Suppressor macrophage treated with lipopolysaccharide for 4 hours (primary cell): ENCODE measurements around the gene SLC37A3.
"Not testable (repeated sequence)": the region's sequence is repeated elsewhere in the genome, so short reads cannot be mapped to it uniquely, and the experiment has no call there.

ENCODE experiments used
- DNase-seq: peaks from one replicate; pipeline ENCODE4 v3.0.0-alpha.2; 2020

The SLC37A3 gene, protein sequence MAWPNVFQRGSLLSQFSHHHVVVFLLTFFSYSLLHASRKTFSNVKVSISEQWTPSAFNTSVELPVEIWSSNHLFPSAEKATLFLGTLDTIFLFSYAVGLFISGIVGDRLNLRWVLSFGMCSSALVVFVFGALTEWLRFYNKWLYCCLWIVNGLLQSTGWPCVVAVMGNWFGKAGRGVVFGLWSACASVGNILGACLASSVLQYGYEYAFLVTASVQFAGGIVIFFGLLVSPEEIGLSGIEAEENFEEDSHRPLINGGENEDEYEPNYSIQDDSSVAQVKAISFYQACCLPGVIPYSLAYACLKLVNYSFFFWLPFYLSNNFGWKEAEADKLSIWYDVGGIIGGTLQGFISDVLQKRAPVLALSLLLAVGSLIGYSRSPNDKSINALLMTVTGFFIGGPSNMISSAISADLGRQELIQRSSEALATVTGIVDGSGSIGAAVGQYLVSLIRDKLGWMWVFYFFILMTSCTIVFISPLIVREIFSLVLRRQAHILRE

DNA sequence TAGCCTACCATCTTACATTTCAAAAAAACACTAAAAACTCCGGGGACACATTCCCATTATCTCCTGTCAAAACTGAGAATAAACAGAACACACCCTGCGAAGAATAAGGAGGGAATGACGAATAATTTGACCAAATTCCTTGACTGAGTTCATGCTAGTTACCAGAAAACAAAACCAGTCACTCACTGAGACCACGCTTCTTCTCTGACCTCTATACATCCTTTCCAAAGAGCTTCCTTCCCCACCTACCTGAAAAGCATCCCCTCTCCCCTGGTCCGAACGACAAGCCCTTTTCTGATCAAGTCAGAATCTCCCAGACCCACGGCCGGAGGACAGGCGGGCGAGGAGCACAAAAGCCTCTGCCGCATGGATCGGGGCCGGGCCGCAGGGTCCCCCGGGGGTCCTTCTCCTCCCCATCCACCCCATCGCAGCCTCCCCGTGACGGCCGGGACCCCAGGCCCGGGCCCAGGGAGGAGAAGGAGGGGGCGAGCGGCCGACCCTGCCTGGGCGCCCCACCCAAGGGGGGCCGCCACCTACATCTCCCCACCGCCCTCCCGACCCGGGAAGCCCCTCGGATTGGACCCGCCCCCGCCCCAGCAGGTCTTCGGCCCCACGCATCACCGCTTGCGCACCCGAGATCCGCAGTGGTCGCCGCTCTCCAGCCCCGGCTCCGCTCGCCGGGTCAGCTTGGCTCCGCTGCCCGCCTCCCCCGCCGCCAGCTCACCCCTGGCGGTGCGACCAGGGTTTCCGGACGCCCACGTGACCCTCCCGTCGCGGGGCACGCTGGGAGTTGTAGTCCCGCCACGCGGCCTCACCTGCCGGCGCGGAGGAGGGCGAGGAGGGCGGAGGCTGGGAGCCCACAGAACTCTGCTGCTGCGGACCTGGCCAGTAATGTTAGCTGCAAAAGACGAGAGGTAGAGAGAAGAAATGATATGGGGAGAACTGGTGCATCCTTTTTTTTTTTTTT, at the start of gene SLC37A3:
TSS of gene SLC37A3 (minus strand) at position 747 of the 967 bp plus-strand sequence. CDS start 16,004 bp downstream, outside the sequence.
- peak; percentile 80 for DNase-seq

DNA sequence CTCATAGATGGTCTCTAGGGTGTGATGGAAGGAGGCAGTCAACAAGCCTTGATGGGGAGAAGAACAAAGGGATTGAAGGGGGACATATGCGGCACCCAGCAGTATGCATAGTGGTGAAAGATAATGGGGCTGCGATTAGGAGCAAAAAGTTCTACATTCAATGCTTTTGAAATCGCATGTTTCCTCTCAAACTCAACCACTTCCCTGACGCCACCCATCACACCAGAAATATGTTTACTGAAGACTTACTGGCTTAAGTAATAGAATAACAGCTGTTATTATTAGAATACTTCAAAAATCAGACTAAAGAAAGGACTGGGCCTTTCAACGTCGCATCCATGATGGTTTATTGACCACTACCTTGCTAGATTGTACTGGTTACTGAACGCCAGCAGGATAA, 49.5 kb upstream of the SLC37A3 start:
- no peak for DNase-seq

GRCh38 chr7:140446467-140446866, 48.1 kb upstream of the SLC37A3 start:
- no peak for DNase-seq

- no peak for DNase-seq
These were observed 43.2 kb upstream of the SLC37A3 start for GRCh38 chr7:140441519-140441918.

DNA sequence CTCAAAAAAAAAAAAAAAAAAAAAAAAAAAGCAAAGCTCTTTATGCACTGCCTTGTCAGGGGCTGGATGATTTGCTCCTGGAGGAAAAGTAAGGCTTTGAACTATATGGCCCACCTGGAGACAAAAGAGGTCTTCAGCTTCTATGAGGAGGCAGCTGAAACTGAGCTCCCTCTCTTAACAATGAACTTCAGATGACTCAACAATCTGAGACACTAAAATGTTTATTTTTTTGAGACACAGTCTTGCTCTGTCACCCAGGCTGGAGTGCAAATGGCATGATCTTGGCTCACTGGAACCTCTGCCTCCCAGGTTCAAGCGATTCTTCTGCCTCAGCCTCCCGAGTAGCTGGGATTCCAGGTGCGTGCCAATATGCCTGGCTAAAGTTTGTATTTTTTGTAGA, 42.3 kb upstream of the SLC37A3 start:
- DNase-seq: no peak

DNA sequence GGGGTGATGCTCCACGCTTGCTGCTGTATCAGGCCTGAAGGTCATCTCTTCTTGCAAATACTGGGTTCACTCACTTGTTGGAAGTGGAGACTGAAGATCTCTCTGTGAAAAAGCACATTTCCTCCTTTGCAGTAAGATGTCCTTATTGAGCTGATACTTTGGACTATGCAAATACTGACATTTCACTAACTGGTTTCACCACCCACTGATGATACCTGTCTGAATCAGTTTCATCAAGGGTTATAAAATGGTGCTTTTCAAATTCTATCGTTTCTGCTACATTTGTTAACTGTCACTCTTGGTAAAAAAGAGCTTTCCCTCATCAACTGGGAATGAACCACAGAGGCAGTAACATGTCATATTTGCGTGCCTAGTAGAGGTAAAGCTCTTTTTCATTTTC, 41.0 kb upstream of the SLC37A3 start:
- DNase-seq: no peak

DNA sequence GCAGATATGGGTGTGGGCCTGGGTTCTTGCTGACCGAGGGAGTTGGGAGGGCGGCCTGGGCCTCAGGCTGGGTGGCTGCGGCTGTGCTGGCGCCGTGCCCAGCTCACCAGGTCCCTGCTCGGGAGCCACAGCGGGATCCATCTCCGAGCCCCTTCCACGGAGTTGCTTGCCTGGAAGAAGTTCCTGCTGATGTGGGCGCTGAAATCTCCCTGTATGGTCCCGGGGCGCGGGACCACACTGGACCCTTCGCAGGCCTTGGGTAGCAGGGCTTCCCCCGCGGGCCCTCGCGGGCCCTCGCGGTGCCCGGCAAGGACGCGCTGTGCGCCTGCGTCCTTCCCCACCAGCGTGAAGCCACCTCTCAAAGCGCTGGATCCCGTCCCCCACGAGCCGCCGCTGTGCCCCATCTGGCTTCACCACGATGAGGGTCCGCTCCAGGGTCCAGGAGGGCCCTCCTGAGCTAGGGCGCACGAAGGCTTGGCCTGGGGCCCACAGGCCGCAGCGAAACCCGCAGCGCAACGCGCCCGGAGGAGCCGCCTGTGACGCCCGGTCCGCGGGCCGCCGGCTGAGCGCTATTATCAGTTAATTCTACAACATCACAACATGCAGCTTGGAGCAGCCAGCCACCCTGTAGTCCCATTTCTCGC, 37.0 kb upstream of the SLC37A3 start:
- no peak for DNase-seq

DNA sequence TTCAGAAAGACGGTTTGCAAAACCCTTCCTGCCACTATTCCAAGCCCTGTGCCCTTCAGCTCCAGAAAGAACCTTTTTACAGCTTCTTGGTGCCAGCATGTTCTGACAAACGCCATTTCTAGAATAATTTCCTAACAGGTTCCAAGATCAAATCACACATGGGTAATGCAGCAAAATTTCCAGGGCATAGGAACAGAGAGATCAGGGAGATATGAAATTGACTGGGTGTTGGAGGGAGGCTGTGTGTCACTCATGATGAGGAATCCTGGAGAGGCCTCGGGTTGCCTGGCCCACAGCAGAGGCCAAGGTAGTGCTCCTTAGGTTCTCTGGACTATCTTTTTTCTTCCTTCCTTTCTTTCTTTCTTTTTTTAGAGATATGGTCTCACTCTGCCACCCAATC, 35.1 kb upstream of the SLC37A3 start:
- no peak for DNase-seq

GRCh38 chr7:140426130-140426529, 27.8 kb upstream of the SLC37A3 start:
- DNase-seq: no peak

DNA sequence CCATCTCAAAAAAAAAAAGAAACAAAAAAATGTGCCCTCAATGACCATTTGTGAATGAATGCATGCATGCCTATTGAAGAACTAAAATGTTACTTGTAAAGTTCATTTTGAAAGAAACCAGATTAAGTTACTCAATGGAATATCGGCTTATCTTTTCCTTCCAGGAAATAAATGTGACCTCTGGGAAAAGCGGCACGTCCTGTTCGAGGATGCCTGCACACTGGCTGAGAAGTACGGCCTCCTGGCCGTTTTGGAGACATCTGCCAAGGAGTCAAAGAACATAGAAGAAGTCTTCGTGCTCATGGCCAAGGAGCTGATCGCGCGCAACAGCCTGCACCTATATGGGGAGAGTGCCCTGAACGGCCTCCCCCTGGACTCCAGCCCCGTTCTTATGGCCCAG, 27.4 kb upstream of the SLC37A3 start:
- DNase-seq: no peak

- no peak for DNase-seq
These were observed 25.2 kb upstream of the SLC37A3 start for GRCh38 chr7:140423501-140423900.

GRCh38 chr7:140421521-140421920, 23.2 kb upstream of the SLC37A3 start:
- no peak for DNase-seq

DNA sequence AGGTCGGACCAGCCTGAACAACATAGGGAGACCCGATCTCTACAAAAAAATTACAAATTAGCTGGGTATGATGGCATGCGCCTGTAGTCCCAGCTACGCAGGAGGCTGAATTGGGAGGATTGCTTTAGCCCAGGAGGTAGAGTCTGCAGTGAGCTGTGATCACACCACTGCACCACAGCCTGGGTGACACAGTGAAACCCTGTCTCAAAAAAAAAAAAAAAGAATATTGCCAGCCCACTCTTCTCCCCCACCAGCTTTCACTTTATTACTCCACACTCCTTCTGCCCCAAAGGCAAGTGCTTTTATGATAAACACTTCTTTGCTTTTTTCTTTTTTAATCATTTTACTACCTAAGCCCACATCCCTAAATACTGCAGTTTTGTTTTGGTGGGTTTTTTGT, 20.3 kb upstream of the SLC37A3 start:
- no peak for DNase-seq

DNA sequence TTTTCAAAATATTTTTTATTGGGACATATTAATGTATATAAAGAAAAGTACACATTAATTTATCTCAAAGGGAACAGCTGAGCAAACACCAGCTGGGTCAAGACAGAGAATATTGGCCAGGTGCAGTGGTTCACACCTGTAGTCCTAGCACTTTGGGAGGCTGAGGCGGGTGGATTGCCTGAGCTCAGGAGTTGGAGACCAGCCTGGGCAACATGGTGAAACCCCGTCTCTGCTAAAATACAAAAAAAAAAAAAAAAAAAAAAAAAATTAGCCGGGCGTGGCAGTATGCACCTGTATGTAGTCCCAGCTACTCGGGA, 19.8 kb upstream of the SLC37A3 start:
- not testable (repeated sequence) for DNase-seq

- DNase-seq: no peak
These were observed 19.3 kb upstream of the SLC37A3 start for GRCh38 chr7:140417456-140418155.

GRCh38 chr7:140416560-140416959, 18.2 kb upstream of the SLC37A3 start:
- DNase-seq: no peak

DNA sequence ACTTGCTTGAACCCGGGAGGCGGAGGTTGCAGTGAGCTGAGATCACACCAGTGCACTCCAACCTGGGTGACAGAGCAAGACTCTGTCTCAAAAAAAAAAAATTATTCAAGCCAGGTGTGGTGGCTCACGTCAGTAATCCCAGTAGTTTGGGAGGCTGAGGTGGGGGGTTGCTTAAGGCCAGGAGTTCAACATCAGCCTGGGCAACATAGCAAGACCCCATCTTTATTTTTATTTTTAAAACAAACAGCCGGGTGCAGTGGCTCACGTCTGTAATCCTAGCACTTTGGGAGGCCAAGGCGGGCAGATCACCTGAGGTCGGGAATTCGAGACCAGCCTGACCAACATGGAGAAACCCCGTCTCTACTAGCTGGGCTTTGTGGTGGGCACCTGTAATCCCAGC, 17.5 kb upstream of the SLC37A3 start:
- DNase-seq: not testable (repeated sequence)

GRCh38 chr7:140415361-140415760, 17.0 kb upstream of the SLC37A3 start:
- DNase-seq: no peak

- DNase-seq: no peak
These were observed 6.3 kb upstream of the SLC37A3 start for GRCh38 chr7:140404565-140405065.

- no peak for DNase-seq
These were observed 5.7 kb upstream of the SLC37A3 start, which contains the start of gene RAB19 for GRCh38 chr7:140403878-140404564. Gene RAB19 (plus strand): TSS chr7:140404058. CDS start chr7:140407647, 3,589 bp downstream.

- peak; percentile 18 for DNase-seq
These were observed 4.0 kb upstream of the SLC37A3 start for GRCh38 chr7:140402178-140402835.
